Stimulated activated CD4-positive, alpha-beta T cell treated with anti-CD3 and anti-CD28 coated beads, Interleukin-1b, Interleukin-23, amount 100 ng/mL, for 1 hour (primary cell): Measurements from ENCODE around the gene FOXK1.

Experiments used
- DNase-seq, 2 donors: peaks; one replicate each; pipeline ENCODE4 v3.0.0-alpha.2; 2020; ENCODE audit warnings: low read depth in 2 of 2

FOXK1 gene

DNA sequence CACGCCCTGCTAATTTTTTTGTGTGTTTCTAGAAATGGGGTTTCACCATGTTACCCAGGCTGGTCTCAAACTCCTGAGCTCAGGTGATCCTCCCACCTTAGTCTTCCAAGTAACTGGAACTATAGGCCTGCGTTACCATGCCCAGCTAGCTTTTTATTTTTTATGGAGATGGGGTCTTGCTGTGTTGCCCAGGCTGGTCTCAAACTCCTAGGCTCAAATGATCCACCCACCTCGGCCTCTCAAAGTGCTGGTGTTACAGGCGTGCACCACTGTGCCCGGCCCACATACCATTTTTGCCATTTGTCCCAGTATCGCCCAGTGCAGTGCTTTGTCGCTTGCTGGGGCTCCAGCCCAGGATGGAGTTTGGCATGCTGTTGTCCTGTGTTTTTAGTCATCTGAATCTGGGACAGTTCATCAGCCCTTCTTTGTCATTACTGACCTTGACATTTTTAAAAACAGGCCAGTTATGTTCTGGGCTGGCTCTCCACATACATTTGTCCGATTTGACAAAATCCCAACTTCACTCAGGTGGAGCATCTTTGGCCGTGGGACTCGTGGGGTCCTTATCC, 16.7 kb downstream of the FOXK1 start:
- DNase-seq: no peak

DNA sequence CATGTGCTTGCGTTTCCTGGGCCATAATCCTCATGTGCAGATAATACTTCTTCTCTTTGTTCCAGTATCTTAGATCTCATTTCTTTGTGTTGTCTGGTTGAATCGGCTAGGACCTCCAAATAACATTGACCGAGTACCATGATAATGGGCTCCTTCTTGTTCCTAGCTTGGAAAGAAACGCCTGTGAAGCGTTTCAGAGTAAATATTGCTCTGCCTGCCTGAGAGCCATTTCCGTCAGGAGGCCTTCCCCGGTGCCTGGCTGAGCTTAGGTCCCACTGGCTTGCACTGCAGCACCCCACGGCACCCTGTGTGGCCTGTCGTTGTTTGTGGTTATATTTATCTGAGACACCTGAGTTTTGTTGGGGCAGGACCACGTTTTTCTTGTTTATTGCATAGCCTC, 17.7 kb downstream of the FOXK1 start:
- no peak for DNase-seq

DNA sequence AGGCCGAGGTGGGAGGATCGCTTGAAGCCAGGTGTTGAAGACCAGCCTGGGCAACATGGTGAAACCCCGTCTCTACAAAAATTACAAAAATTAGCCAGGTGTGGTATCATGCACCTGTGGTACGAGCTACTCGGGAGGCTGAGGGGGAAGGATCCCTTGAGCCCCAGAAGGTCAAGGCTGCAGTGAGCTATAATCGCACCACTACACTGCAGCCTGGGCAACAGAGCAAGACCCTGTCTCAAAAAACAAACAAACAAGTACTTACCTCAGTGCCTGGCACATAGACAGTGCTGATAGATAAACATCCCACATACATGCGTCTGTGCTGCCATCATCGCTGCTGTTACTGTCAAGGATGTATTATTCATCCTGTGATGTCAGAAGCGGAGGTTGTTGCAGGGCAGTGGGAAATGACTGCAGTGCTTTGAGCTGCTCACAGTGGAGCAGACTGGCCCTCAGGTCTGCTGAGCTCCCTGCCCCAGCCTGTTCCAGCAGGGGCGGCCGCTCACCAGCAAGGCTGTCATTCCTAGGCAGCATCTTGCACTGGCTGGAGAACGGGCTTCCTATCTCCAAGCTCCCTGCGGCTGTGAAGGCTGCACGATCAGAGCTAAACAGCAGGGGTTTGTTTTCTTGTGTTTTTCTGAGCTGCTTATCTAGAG, 18.6 kb downstream of the FOXK1 start:
- DNase-seq: no peak

DNA sequence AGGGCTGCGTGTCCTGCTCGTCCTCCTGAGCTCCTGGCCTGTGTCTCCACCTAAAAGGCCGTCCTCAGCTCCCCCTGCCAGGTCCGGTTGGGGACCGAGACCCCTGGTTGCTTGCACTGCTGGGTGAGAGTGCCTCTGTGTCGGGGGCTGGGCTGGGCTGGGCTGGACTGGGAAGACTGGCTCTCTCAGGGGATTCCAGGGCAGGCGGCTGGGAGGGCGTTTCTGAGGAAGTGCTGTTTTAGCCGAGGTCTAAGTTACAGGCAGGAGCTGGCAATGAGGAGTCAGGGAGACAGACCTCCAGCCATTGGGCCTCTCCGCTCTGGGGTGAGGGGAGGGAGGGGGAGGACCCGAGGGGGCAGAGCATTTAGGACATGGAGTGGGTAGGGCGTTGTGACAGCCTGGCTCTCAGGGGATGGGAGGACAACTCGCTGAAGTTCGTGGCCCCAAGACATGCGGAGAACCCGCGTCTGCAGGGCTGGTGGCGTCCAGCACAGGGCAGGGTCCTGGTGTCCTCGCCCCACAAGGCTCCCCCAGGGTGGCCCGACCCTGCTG, 20.9 kb downstream of the FOXK1 start:
- no peak for DNase-seq

DNA sequence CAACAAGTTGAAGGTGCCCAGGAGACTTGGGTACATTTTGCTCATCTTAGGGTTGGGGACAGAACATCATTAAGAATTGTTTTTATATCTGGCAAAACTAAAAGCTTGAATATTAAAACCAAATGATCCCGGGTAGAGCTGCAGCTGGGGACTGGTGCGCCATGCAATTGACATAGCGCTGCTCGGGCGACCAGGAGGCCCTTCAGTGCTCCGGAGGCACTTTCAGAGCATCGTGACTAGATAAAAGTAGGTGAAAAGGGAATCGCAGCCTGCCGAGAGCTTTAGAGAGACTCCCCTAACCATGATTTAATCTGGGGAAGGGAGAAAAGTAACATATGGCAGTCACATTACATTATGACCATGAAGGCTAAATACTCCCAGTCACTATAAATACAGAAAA, 21.4 kb downstream of the FOXK1 start:
- DNase-seq: no peak

DNA sequence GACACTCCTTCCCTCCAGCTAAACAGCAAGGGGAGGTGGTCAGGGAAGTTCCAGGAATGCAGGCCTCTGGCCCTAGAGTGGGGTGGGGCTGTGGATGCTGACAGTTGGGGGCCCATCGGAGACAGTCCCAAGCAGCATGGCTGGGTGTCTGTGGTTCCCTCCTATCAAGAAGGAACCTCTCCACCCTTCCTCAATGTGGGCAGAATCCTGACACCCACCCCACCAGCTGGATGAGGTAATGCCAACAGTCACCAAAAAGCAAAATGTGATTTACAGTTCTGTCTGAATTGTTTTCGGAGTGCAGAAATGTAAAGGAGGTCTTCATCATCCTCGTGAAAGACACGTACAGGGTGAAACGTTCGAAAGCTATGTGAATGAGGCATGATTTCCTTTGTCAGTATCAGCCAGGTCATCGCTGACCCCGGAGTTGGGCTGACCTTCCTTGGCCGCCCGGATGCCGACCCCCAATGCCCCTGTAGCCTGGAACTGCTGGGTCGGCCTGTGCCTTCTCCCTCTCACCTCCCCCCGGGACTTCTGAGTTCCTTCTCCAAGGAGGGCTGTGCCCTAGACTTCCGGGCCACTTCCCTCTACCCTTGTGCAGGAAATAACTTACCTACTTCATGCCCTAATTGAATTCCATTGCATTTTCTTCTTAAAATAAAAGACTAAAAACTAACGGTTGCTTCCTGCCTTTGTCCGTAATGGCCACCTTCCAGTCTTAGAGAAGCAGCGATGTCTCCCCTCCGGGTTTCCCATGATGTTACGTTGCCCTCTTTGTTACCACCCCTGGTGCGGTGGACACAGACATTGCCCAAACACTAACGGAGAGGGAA, 24.5 kb downstream of the FOXK1 start:
- no peak for DNase-seq

DNA sequence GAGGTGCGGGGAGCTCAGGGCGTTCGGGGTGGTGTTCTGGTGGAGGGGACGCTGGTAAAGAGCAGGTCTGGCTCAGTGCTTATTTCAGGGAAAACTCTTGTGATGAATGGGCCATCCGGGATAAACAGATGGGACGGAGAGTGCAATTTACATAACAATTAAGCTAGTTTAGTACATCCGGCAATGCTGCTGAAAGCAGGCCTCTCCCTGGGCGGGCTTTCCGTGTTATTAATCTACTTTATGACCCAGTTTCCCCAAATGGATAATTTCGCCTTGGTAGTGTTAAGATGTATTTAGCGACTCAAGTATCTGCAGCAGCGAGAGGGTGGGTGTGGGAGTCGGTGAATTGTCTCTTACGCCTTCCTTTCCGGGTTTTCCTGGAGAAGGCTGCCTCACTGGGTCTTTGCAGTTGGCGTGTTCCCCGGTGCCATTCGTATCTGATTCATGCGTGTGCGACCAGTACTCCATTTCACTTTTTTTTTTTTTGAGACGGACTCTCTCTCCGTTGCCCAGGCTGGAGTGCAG, 25.2 kb downstream of the FOXK1 start:
- no peak for DNase-seq

DNA sequence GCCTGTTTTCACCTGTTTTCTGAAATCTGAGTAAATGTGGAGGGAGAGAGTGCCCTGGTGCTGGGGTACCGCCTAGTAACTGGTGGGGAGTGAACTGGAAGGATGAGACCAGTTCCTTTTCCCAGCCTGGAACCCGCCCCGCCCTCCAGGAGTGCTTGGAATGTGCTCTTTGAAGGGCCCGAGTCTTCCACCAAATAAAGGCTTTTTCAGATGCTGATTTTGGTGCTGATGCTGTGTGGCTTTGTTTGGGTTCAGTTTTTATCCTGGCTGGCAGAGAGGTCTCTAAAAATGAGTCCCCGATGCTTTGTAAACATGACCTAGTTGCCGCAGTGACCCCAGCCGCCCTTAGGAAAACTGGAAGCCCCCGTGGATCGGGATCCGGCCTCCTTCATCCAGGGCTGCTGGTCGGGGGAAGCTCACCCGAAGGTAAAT, 25.9 kb downstream of the FOXK1 start:
- DNase-seq: no peak

DNA sequence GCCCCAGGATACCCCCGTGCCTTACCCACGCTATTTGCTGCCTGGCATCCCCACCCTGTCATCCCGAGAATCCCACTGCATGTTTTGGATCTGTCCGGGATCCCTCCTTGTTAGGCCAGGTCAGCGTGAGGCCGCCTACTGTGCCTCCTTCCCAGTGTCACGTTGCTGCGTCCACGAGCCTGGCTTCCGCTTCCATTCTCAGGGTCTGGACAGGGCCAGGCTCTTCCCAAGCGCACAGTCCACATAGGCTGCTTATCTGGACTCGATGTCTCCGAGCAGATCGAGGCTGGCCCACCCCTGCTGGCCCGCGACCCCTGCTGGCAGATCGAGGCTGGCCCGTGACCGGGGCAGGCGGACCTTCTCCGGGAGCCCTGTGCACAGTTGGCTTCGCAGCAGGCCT, 27.1 kb downstream of the FOXK1 start:
- DNase-seq: no peak

DNA sequence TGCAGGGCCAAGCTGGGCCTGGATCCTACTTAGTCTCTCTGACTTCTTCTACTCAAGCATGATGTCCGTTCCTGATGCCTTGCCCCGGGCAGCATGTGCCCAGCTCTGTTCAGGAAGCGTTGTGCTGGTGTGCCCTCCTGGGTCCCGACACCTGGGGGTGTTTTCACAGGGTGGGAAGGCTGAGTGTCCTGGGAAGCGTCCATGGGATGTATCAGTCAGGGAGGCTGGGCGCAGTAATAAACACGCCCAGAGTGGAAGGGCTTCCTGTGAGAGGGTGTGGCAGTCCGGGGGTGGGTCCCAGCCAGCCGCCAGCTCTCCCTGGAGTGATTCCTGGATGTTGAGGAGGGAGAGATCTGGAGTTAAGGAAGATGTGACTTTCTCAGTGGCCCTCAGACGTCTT, 29.0 kb downstream of the FOXK1 start:
- DNase-seq: no peak

DNA sequence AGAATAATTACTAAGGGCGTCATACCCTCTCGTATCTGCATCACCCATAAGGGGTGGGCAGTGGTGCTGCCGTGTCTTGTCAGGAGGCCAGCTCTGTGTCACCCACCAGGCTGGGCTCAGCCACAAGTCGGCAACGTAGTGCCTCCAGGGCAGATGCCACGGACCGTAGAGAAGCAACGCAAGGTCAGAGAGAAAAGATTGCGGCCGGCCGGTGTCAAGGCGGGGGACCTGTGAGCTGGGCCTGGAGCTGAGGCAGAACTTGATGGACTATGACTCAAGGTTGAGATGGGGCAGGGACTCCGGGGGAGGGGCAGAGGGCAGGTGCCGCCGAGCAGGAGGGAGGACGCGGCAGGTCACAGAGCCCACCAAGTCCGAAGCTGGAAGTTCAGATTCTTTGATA, 29.5 kb downstream of the FOXK1 start:
- DNase-seq: no peak

DNA sequence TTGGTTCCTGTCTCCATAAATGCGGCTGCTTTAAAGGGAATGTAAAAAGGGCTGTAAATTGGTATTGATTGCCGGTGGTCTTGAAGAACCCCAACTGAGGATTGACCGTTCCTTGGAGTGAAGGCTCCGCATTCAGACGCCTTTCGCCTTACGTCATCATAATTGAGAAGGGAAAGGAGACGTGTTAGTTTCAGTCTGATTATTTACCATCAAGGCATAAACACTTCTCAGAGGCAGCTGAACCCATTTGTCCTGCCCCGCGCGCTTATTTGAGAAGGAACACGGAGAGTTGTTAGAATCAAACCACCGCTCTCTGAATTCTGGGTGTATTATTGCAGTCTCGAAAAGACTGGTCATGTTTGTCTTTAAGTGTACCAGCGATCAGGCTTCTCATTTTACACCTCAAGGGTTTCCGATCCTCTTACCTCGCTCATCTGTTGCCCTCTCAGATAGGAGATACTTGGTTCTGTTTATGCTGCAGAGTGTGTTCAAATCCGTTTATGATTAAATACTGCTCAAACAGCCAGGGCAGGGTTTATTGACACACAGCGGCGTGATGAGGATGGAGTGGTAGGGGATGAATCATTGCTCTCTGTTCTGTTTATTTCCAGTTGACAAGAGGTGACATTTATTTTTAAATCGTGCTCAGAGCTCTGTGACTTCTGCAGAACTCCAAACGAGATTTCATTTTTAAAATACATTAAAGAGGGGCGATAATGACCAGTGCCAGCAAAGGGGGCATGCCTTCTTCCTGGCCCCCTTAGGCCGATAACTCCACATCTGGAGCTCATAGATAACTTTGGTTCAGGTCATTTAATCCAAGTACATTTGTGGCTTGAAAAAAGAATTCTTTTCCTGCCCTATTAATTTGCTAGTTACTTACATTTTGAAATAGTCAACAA, 30.4 kb downstream of the FOXK1 start:
- no peak for DNase-seq

DNA sequence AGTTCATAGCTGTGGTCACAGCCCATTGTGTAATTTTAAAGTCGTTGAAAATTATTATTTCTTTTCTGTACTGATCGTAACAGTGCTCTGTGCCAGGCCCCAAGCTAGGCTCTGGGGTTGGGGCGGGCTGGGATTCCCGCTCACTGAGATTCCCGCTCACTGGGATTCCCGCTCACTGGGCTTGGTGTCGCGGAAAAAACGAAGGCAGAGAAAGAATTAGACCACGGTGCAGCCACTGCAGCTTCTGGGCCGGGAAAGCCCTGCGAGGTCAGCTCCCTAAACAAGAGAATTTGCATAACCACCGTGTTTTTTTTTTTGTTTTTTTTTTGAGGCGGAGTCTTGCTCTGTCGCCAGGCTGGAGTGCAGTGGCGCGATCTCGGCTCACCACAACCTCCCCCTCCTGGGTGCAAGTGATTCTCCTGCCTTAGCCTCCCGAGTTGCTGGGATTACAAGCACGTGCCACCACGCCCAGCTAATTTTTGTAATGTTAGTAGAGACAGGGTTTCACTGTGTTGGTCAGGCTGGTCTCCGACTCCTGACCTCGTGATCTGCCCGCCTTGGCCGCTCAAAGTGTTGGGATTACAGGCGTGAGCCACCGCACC, 31.2 kb downstream of the FOXK1 start:
- no peak for DNase-seq

DNA sequence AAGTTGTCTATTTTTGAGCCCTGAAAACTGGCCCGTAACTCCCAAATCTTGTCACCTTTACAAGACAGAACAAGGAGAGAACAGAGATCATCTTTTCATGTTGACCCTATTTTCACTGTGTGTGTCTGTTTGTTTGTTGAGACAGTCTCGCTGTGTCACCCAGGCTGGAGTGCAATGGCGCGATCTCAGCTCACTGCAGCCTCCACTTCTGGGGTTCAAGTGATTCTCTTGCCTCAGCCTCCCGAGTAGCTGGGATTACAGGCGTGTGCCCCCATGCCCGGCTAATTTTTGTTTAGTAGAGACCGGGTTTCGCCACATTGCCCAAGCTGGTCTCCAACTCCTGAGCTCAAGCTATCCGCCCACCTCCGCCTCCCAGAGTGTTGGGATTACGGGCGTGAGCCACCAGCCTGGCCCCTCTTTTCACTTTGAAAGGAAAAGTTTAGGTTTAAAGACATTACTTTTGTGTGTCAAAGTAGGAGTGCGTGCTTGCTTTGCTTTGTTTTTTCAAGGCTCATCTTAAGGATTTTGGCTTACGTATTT, 32.1 kb downstream of the FOXK1 start:
- no peak for DNase-seq

DNA sequence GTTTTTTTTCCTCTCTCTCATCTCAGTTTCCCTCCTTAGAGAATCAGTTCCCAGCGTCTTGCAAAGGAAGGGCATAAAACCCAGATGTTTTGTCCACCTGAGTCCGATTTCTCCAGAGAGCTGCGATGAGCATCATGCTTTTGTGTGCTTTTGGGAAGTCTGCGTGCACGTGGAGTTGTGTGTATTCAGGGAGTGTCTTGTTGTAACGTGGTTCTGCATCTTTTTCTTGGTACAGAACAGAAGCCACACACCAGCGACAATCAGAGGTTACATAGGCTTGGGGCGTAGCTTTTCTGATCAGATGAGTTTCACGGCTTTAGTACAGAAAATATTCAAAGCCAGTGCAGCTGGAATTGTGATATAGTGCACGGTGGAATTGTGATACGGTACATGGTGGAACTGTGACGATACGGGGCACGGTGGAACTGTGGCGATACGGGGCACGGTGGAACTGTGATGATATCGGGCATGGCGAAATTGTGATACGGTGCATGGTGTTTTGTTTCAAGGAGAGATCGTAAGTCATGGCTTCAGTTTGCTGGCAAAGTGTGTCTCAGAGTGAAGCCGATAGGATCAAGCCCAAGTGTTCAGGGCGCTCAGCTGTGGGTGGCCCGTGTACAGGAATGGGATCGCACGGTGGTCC, 32.8 kb downstream of the FOXK1 start:
- no peak for DNase-seq

DNA sequence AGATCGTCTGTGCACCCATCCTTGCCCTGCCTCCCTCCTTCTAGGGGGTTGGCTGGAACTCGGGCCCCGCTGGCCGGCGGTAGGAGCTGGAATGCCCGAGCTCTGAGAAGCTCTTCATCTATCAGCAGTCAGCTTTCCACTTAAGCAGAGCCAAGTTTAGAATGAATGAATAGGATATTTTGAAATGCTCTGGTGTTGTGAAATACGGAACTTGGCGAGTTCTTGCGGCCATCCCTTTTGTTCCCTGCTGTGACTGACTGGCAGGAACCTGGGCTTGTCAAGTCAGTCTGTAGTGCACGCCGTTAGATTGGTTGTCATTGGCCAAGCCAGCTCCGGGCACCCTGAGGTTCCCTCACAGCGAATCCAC, 33.3 kb downstream of the FOXK1 start:
- DNase-seq: no peak

DNA sequence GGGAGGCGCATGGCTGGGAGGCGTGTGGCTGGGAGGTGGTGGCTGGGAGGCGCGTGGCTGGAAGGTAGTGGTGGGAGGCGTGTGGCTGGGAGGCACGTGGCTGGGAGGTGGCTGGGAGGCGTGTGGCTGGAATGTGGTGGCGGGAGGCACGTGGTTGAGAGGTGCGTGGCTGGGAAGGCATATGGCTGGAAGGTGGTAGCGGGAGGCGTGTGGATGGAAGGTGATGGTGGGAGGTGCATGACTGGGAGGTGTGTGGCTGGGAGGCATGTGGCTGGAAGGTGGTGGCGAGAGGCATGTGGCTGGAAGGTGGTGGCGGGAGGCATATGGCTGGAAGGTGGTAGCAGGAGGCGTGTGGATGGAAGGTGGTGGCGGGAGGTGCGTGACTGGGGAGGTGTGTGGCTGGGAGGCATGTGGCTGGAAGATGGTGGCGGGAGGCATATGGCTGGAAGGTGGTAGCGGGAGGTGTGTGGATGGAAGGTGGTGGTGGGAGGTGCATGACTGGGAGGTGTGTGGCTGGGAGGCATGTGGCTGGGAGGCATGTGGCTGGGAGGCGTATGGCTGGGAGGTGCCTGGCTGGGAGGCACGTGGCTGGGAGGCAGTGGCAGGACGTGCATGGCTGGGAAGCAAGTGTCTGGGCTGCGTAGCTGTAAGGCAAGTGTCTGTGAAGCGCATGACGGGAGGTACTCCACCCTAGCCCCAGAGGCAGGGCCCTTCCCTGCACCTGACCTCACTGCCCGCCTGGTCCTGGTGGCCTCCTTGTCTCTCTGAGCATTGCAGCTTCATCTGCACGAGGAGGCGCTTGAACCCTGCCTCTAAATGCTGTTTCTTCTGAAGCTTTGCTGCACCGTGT, 35.1 kb downstream of the FOXK1 start:
- DNase-seq: no peak

DNA sequence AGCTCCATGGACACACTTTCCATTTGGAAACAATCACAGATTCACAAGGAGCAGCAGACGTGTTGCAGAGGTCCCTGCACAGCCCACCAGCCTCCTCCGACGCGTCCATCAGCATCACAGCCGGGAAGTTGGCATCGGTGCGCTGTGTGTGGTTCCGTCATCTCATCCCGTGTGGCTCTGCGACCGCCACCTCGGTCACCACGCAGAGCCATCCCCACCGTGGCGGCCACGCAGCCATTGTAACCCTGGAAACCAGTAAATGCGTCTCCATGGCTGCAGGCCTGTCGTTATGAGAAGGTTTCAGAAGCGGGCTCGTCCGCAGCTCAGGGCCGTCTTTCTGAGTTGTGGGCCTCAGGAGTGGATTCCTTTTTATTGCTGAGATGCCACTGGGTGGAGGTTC, 36.0 kb downstream of the FOXK1 start:
- DNase-seq: no peak

DNA sequence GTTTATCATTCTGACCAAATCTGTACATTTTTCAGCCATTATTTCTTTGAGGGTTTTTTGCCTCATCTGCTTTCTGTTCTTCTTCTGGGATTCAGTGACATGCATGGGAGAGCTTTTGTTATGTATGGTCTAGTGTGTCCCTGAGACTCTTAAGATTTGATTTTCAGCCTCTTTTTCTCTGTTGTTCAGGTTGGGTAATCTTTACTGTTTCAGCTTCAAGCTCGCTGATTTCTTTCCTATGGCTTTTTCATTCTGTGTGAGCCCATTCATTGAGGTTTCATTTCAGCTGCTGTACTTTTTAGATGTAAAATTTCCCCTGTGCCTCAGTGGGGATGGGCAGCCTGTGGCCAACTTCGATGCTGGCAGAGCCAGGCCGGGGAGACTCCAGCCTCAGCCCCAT, 38.1 kb downstream of the FOXK1 start:
- DNase-seq: no peak
